ENCODE measurements around the gene MEI1. TPM values are rescaled to one million over a fixed set of nuclear protein-coding genes. Genes with fewer than 3 reads are reported as not detected.

The MEI1 gene
- total RNA-seq, 6 donors from 2014 or later: 0.89 to 20.7 (median 5.7) TPM

DNA sequence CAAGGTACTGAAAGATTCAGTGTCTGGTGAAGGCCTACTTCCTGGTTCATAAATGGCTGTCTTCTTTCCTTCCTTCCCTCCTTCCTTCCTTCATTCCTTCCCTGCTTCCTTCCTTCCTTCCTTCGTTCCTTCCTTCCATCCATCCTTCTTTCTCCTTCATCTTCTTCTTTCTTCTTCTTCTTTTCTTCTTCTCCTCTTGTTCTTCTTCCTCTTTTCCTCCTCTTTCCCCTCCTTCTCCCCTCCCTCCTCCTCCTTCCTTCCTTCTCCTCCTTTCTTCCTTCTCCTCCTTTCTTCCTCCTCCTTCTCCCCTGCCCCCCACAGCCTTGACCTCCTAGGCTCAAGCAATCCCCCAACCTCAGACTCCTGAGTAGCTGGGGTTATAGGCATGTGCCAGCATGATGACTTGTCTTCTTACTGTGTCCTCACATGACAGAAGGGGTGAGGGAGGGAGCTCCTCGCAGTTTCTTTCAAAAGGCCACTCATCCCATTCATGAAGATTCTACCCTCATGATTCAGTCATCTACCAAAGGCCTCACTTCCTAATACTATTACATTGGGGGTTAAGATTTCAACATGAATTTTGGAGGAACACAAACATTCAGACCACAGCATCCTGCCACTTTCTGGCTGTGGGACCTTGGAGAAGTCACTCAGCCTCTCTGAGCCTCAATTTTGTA lies 78.6 kb downstream of the MEI1 start:
- no peaks in the 10 kb centered on the region for H3K9me3 ChIP-seq

DNA sequence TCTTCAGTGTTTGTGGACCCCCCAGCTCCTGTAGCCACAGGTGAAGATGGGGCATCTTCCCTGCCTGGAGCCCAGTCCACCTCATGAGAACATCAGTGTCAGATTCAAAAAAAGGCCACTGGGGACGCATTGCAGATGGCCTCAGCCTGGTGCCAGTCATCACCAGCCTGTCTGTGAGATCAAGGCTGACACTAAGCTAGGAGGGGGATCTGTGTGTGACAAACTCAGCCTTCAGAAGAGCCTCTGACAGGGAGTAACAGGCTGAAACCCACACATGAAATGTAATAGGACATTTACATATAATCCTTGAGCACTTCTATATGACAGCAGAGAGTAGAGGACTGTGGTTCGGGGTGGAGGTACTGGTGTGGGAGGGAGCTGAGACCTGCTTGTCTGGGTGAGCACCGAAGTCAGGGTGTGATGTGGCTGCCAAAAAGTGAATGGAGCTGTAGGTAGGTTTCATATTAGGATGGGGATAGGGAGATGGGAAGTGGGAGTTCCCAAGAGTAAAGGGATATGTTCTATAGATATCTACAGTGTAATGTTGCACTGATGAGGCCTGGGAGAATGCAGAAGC lies 80.7 kb downstream of the MEI1 start:
- Histone ChIP-seq H3K36me3 (no peaks in the 10 kb centered on the region), H3K27me3 (no peaks in the 10 kb centered on the region), H3K4me3 (no peak overlapping the region), H3K9me3 (no peaks in the 10 kb centered on the region), H3K4me1 (peaks cover 5 to 14% (median 8%) of the 10 kb centered on the region in 4 donors), H3K27ac (no peak overlapping the region)
- DNase-seq (no peak), ATAC-seq (ENCODE audit: low FRiP score in 2 of 2) (no peak)
- WGBS, 2 donors: 58 to 62% methylated on average over 3 of the region's 3 CpGs
- no peak for TF ChIP-seq POLR2A (IDR thresholded peaks at IDR 0.05)
- no peak for TF ChIP-seq EP300 (IDR thresholded peaks at IDR 0.05)
- no peak for TF ChIP-seq POLR2AphosphoS5 (IDR thresholded peaks at IDR 0.05)
- TF ChIP-seq, protein P1, sequence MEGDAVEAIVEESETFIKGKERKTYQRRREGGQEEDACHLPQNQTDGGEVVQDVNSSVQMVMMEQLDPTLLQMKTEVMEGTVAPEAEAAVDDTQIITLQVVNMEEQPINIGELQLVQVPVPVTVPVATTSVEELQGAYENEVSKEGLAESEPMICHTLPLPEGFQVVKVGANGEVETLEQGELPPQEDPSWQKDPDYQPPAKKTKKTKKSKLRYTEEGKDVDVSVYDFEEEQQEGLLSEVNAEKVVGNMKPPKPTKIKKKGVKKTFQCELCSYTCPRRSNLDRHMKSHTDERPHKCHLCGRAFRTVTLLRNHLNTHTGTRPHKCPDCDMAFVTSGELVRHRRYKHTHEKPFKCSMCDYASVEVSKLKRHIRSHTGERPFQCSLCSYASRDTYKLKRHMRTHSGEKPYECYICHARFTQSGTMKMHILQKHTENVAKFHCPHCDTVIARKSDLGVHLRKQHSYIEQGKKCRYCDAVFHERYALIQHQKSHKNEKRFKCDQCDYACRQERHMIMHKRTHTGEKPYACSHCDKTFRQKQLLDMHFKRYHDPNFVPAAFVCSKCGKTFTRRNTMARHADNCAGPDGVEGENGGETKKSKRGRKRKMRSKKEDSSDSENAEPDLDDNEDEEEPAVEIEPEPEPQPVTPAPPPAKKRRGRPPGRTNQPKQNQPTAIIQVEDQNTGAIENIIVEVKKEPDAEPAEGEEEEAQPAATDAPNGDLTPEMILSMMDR (IDR thresholded peaks at IDR 0.05): no peak

More for the DNA sequence above, 78.6 kb downstream of the MEI1 start:
- Histone ChIP-seq H3K36me3 (no peaks in the 10 kb centered on the region), H3K27ac (no peak overlapping the region), H3K27me3 (no peaks in the 10 kb centered on the region), H3K4me3 (no peak overlapping the region), H3K4me1 (peaks cover 5 to 14% (median 8%) of the 10 kb centered on the region in 4 donors)
- ATAC-seq (ENCODE audit: low FRiP score in 2 of 2) (no peak), DNase-seq (peak in 1 of 2 donors; percentile 27)
- WGBS, 2 donors: 67 to 70% methylated on average over 2 of the region's 2 CpGs
- TF ChIP-seq, protein P1 (IDR thresholded peaks at IDR 0.05): no peak
- no peak for TF ChIP-seq POLR2A (IDR thresholded peaks at IDR 0.05)
- no peak for TF ChIP-seq POLR2AphosphoS5 (IDR thresholded peaks at IDR 0.05)
- TF ChIP-seq EP300 (IDR thresholded peaks at IDR 0.05): no peak

DNA sequence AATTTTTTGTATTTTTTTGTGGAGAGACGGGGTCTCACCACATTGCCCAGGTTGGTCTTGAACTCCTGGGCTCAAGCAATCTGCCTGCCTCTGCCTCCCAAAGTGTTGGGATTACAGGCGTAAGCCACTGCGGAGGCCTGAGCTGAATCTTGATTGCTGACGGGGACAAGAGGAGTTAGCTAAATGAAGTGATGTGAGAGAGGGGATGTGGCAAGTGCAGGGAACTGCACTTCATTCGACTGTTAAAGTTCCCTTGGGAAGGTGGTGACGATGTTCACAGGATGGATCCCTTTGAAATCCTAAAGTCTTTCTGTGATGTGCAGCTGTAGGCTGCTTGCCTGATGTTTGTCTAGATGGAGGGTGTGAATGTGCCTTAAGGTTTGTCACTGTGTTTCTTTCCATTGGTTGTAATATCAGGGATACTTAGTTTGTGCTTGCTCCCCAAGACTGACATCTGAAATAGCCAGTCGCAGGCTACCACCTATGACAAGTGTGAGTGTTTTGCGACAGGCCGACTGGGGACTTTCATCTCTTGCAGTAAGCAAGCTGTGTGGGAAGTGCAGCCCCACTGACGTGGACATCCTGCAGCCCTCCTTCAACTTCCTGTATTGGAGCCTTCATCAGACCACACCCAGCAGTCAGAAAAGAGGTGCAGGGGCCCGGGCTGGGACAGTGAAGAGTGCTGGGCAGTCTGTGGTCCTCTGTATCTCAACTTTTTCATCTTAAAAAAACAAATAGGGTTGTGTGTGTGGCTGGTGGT lies 81.6 kb downstream of the MEI1 start:
- peak overlapping the region in 3 of 4 donors; percentile 1 to 27 (median 25) for H3K4me3 ChIP-seq
- peak in 1 of 2 donors; percentile 85 for DNase-seq
- H3K9me3 ChIP-seq: no peaks in the 10 kb centered on the region
- no peaks in the 10 kb centered on the region for H3K36me3 ChIP-seq
- no peaks in the 10 kb centered on the region for H3K27me3 ChIP-seq
- peak overlapping the region; percentile 42 to 72 (median 64) for H3K27ac ChIP-seq
- ATAC-seq (ENCODE audit: low FRiP score in 2 of 2): peak; percentile 84
- 58 to 59% methylated on average over 10 to 11 of the region's 11 CpGs for WGBS, 2 donors
- peak in 2 of 4 donors; percentile 21 to 69 for TF ChIP-seq POLR2A (IDR thresholded peaks at IDR 0.05)
- TF ChIP-seq EP300 (IDR thresholded peaks at IDR 0.05): no peak
- peak in 1 of 2 donors; percentile 55 for TF ChIP-seq POLR2AphosphoS5 (IDR thresholded peaks at IDR 0.05)
- H3K4me1 ChIP-seq: peaks cover 5 to 14% (median 8%) of the 10 kb centered on the region in 4 donors

DNA sequence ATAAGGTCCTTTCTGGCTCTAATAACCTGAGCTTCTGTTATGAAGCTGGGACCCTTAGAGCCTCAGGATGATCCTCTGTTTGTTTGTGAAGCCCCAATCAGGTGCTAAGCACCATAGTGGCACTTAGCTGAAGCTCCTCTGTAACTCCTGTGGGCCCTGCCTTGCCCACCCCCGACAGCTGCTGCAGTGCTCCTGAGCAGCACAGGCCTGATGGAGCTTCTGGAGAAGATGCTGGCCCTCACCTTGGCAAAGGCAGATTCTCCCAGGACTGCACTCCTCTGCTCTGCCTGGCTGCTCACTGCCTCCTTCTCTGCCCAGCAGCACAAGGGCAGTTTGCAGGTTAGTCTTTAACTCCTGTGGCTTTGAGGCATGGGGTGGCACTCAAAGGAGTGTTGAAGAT lies 82.2 kb downstream of the MEI1 start:
- ATAC-seq (ENCODE audit: low FRiP score in 2 of 2): peak in 1 of 2 donors; percentile 10
- WGBS, 2 donors: no CpG with 5 or more reads among the region's 1 CpG
- H3K27ac ChIP-seq: peak overlapping the region; percentile 42 to 72 (median 64)

More for the DNA sequence above, 82.2 kb downstream of the MEI1 start:
- H3K9me3 ChIP-seq: no peaks in the 10 kb centered on the region
- TF ChIP-seq, protein P1 (IDR thresholded peaks at IDR 0.05): no peak
- TF ChIP-seq EP300 (IDR thresholded peaks at IDR 0.05): no peak
- TF ChIP-seq POLR2A (IDR thresholded peaks at IDR 0.05): no peak
- no peak for TF ChIP-seq POLR2AphosphoS5 (IDR thresholded peaks at IDR 0.05)
- H3K4me3 ChIP-seq: peak overlapping the region in 3 of 4 donors; percentile 1 to 27 (median 25)
- H3K36me3 ChIP-seq: no peaks in the 10 kb centered on the region
- peaks cover 5 to 14% (median 8%) of the 10 kb centered on the region in 4 donors for H3K4me1 ChIP-seq
- no peaks in the 10 kb centered on the region for H3K27me3 ChIP-seq
- DNase-seq: no peak

All from upper lobe of left lung (tissue), 6 donors.